Measurements from ENCODE around the gene GFI1.

GFI1 gene

GRCh38 chr1:92511541-92511940 lies 24.8 kb upstream of the GFI1 start:
- DNase-seq (ENCODE audit: low read depth in 2 of 2), result no peak
- no peak overlapping the region for H3K4me3 ChIP-seq (replicated peaks in 1 of 2; ENCODE audit: low read depth in 2 of 2, low read length in 2 of 2)
- no peak for TF ChIP-seq CTCF (IDR thresholded peaks at IDR 0.05; ENCODE audit: low read depth, low read length)

GRCh38 chr1:92509619-92510018 lies 22.9 kb upstream of the GFI1 start:
- DNase-seq (ENCODE audit: low read depth in 2 of 2), result no peak
- no peak for TF ChIP-seq CTCF (IDR thresholded peaks at IDR 0.05; ENCODE audit: low read depth, low read length)
- no peak overlapping the region for H3K4me3 ChIP-seq (replicated peaks in 1 of 2; ENCODE audit: low read depth in 2 of 2, low read length in 2 of 2)

GRCh38 chr1:92505015-92505692 lies 18.4 kb upstream of the GFI1 start:
- no peak overlapping the region for H3K4me3 ChIP-seq (replicated peaks in 1 of 2; ENCODE audit: low read depth in 2 of 2, low read length in 2 of 2)
- DNase-seq (ENCODE audit: low read depth in 2 of 2), result peak in 1 of 2 donors; percentile 9
- no peak for TF ChIP-seq CTCF (IDR thresholded peaks at IDR 0.05; ENCODE audit: low read depth, low read length)

GRCh38 chr1:92504291-92505014 lies 17.7 kb upstream of the GFI1 start:
- DNase-seq (ENCODE audit: low read depth in 2 of 2), result no peak
- TF ChIP-seq CTCF (IDR thresholded peaks at IDR 0.05; ENCODE audit: low read depth, low read length), result no peak
- no peak overlapping the region for H3K4me3 ChIP-seq (replicated peaks in 1 of 2; ENCODE audit: low read depth in 2 of 2, low read length in 2 of 2)

GRCh38 chr1:92503926-92504285 lies 17.2 kb upstream of the GFI1 start:
- DNase-seq (ENCODE audit: low read depth in 2 of 2), result peak in 1 of 2 donors; percentile 42
- no peak overlapping the region for H3K4me3 ChIP-seq (replicated peaks in 1 of 2; ENCODE audit: low read depth in 2 of 2, low read length in 2 of 2)
- TF ChIP-seq CTCF (IDR thresholded peaks at IDR 0.05; ENCODE audit: low read depth, low read length), result no peak

- DNase-seq (ENCODE audit: low read depth in 2 of 2), result peak in 1 of 2 donors; percentile 31
- H3K4me3 ChIP-seq (replicated peaks in 1 of 2; ENCODE audit: low read depth in 2 of 2, low read length in 2 of 2), result no peak overlapping the region
- no peak for TF ChIP-seq CTCF (IDR thresholded peaks at IDR 0.05; ENCODE audit: low read depth, low read length)
Measured at GRCh38 chr1:92503043-92503925, 16.6 kb upstream of the GFI1 start.
